Activated T-cell treated with anti-CD3 and anti-CD28 coated beads for 1 hour (primary cell): ENCODE data around the gene ARF1.

ENCODE experiments used
- DNase-seq: peaks from one replicate; pipeline ENCODE4 v3.0.0-alpha.2; 2020; ENCODE audit warnings: low read depth

The ARF1 gene

GRCh38 chr1:228082214-228082917 lies at the start of gene ARF1:
Gene ARF1 (plus strand): TSS chr1:228082708. CDS start chr1:228097115, 14,407 bp downstream.
- DNase-seq, result peak; percentile 95

DNA sequence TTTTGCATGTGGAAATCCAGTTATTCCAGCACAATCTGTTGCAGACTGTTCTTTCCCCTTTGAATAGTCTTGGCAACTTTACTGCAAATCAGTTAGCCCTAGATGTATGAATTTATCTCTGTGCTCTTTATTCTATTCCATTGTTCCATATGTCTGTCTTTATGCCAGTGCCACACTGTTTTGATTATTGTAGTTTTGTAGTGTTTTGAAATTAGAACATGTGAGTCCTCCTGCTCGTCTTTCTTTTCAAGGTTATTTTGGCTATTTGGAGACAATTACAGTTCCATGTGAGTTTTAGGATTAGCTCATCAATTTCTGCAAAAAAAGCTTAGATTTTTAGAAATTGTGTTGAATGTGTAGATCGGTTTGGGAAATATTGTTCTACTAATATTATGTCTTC lies 49.1 kb upstream of the ARF1 start:
- DNase-seq, result no peak

- DNase-seq, result no peak
Observed at GRCh38 chr1:228034954-228035837, 47.3 kb upstream of the ARF1 start.

DNA sequence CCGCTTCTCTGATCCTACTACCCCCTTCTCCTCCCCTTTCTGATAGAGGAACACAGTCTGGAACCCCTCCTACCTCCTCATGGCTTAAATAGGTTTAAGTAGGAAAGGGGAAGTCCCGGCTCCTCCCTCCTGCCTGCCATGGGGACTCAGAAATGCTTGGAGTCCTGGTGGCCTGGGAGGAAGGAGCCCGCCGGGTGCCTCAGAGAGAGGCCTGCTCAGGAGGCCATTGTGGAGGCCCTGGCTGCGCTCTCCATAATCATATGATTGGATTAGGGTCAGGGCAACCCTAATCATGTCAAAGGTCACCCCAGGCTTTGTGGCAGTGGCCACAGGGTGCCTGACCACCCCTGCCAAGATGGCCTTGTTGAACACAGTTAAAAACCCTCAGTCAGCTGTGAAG lies 46.7 kb upstream of the ARF1 start:
- no peak for DNase-seq

DNA sequence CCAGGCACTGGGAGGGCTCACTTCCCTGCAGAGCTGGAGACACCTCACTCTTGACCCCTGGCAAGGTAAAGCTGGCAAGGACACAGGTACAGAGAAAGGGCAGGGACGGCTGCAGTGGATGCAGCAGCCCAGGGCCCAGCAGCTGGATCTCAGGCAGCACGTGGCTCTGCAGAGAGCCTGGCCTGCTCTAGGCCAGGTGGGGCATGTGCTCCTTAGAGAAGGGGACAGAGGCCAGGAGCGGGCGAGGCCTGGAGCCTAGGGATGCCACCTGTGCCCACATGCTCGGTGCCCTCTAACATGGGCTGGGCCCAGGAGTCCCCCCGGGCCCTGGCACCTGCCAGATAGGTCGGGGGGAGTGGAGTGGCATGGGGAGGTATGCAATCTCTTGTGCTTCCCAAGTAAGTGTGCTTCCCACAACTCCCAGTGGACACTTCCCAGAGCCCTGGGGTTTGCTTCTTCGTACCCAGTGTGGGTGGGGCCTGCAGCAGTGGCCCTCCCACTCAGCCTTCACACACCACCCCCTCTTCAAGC lies 45.7 kb upstream of the ARF1 start:
- no peak for DNase-seq

DNA sequence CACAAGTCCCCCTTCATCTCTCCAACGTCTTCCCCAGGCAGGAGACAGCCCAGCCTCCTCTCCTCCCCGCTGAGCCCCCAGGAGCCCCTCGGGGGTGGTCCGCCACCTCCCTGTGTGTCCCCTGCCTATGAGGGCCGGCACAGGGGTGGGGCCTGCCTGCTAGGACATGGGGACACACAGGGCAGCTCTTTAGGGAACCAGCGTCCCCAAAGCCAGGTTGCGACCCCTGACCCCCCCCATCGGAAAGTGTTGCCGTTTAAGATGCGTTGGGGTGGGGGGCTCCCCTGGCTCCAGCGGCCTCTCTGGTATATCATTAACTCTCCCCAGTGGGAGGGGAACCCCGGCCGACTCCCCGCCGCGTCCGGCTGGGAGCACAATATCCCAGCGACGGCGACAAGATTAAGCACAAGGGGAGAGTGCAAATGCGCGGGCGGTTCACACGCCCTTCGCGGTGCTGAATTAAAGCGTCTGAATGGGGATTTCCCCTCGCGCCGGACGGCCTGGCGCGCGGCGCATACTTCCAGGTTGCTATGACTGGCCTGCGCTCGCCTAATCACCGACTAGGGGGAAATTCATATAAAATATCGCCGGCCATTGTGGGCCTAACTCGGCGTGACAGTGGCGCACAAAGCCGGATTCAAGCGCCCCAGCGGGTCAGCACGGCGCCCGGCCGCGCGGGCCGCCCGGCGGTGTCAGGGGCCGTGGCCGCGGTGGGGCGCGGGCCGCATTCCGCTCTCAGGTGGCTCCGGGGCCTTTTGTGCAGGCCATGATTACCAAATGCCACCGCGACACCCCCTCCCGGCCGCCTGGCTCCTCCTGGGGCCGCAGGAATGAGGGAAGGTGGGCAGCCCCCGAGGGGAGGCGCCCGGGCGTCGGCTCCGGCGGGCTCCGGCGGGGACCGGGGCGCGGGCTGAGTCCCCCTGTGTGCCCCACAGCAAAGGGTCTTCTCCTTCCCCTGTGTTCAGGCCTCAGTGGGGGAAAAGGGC lies 44.8 kb upstream of the ARF1 start:
- no peak for DNase-seq

DNA sequence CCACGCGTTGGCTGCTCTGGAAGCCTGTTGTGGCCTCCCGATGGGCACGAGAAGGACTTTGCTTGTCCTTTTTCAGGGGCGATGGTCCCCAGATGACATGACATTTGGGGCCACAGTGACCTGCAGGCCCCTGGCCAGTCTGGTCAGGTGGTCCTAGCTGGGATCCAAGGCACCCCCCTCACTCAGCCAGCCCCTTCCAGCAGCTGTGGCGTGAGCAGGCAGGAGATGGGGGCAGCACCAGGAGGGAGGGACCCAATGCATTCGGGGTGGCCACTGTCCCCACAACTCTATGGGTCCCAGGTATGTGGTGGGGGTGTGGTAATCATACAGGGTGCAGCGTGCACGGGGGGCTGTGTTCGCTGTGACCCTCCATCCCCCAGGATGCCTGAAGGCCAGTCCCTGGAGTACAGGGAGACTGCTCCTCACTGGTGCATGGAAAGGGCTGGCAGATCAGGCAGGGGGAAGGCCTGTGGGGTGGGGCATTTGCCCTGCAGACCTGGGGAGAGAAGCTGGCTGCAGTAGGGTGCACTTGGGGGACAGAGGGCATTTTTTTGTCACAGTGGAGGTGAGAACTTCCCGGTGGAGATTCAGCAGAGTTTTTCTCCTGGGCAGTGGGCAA lies 44.0 kb upstream of the ARF1 start:
- no peak for DNase-seq

GRCh38 chr1:228039006-228039903 lies 43.3 kb upstream of the ARF1 start:
- no peak for DNase-seq

DNA sequence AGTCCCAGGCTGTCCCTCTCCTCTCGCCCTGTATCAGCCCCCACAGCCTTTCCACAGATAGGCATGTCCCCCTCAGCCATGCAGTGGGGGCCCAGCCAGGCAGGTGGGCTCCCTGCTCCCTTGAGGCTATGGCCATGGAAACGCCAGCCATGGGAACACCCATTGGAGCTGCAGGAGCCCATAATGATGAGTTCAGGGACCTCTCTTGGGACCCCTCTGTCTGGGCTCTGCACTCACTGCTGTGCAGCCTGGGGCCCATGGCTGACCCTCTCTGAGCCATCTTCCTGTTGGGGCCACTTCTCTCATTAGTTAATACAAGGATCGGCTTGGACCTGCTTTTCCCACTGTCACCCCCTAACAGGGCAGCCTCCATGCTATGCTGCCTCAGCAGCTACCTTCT lies 42.5 kb upstream of the ARF1 start:
- DNase-seq, result no peak

GRCh38 chr1:228041316-228041715 lies 41.2 kb upstream of the ARF1 start:
- DNase-seq, result no peak

- DNase-seq, result no peak
Observed at GRCh38 chr1:228042508-228042907, 40.0 kb upstream of the ARF1 start.

DNA sequence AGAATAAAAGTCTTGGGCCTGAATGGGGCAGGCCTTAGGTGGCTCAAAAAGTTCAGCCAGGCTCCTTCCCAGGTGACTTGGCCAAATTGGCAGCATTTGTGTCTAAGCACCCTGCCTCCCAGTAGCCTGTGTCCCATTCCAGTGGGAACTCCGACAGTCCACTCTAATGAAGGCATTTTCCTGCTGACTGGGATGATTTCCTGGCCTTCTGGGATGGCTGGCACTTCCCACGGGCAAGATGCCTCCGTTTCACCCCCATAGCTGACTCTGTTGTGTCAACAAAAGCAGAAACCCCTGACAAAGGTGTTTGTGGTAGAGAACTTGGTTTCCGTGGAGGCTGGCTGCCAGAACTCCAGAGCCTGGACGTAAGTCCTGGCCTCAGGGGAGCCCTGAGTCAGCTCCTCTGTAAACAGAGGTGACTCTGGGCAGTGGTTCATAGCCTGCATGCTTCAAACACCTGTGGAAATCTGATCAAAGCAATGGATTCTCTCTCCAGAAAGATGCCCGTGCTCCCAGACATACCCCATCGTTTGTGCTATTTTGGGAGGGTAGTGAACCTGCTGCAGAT lies 39.1 kb upstream of the ARF1 start:
- DNase-seq, result no peak

DNA sequence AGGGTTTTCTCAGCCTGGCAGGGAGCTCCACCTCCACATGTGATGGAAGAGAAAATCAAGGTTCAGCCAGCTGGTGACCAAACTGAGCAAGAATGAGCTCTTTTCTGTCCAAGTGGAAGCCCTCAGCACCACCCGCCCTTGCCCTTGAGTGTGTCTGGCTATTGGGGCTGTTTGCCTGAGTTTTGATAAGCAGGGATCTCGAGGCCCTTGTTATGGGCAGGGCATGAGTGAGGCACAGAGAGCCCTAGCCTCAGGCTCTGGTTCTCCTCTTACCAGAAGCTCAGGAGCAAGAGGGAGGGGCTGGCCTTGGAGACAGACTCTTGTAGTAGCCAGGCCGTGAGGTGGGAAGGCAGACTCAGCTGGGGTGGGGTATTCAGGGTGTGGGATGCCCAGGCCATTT lies 37.5 kb upstream of the ARF1 start:
- no peak for DNase-seq

DNA sequence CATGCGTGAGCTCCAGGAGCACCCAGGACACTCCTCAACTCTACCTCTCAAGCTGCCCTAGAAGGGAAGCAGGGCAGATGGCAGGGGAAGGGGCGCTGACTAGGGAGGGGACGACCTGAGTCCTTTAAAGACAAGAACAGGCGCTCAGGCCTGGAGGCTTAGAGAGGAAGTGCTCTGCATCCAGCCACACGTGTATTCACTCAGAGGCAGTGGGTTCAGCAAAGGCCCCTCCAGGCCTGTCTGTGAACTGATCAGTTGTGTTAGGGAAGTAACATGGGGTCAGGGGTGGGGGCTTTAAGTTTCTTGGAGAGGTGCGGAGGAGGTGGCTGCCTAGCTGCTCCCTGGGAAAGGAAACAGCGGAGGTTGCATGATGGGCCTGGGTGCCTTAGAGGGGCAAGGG lies 37.1 kb upstream of the ARF1 start:
- DNase-seq, result no peak

GRCh38 chr1:228045871-228046270 lies 36.6 kb upstream of the ARF1 start:
- no peak for DNase-seq

DNA sequence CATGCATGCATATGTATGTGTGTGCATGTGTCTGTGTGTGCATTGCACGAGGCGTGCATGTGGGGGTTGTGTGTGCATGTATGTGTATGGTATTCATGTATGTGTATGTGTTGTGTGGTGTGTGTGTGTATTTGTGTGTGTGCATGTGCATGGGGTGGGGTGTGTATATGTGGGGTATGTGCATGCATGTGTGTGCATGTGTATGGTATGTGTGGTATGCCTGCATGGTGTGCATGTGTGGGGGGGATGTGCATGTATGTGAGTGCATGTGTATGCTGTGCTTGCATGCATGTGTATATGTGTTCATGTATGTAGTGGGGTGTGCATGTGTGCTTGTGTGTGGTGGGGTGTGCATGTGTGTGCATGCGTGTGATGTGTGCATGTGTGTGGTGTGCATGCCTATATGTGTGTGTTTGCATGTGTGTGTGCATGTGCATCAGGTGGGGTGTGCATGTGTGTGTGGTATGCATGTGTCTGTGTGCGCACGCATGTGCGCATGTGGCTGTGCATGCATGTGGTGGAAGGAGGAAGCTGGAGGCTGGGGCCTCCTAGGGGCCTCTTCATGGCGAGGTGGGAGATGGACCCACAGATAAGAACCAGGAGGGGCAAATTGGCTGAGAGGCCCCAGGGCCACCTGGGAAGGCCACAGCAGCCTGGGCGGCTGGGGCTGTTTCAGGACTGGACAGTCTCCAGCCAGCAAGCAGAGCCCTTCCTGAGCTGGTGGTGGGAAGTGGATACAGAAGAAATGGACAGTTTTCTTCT lies 35.9 kb upstream of the ARF1 start:
- DNase-seq, result no peak

DNA sequence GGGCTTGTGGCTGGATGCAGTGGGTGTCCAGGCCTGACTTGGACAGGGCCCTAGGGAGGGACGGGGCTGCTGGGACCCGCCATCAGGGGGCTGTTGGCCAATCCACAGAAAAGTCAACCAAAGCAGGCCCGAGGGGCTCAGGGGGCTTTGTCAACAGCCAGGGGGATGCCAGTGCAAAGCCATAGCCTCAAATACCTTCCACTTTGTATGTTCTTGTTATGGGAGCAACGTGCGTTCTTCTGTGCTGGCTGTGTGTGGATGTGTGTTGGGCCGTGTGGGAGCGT lies 35.4 kb upstream of the ARF1 start:
- no peak for DNase-seq

GRCh38 chr1:228048120-228048519 lies 34.4 kb upstream of the ARF1 start:
- no peak for DNase-seq

- DNase-seq, result no peak
Observed at GRCh38 chr1:228048659-228049298, 33.7 kb upstream of the ARF1 start.
